ENCODE measurements around the gene POLR2B.
"Not testable (repeated sequence)": the region's sequence is repeated elsewhere in the genome, so short reads cannot be mapped to it uniquely, and the experiment has no call there.

The POLR2B gene

GRCh38 chr4:57023104-57023503, 44.4 kb downstream of the POLR2B start:
- Mint-ChIP-seq H3K4me3 (no peak overlapping the region), H3K27ac (no peak overlapping the region), H3K4me1 (ENCODE audit: low read depth) (peaks cover 3% of the 10 kb centered on the region), H3K27me3 (no peaks in the 10 kb centered on the region), H3K9me3 (ENCODE audit: low read depth) (no peaks in the 10 kb centered on the region), H3K36me3 (peaks cover 6% of the 10 kb centered on the region)

- H3K4me3 Mint-ChIP-seq = no peak overlapping the region
- no peaks in the 10 kb centered on the region for H3K27me3 Mint-ChIP-seq
- H3K36me3 Mint-ChIP-seq = peaks cover 4% of the 10 kb centered on the region
- no peaks in the 10 kb centered on the region for H3K9me3 Mint-ChIP-seq (ENCODE audit: low read depth)
- H3K4me1 Mint-ChIP-seq (ENCODE audit: low read depth) = no peaks in the 10 kb centered on the region
- H3K27ac Mint-ChIP-seq = no peak overlapping the region
Measured at GRCh38 chr4:57034520-57034919, 55.8 kb downstream of the POLR2B start.

GRCh38 chr4:57037982-57038604, 59.4 kb downstream of the POLR2B start:
- Mint-ChIP-seq H3K9me3 (ENCODE audit: low read depth) (no peaks in the 10 kb centered on the region), H3K4me1 (ENCODE audit: low read depth) (no peaks in the 10 kb centered on the region), H3K4me3 (no peak overlapping the region), H3K27ac (no peak overlapping the region), H3K36me3 (no peaks in the 10 kb centered on the region), H3K27me3 (peaks cover 2% of the 10 kb centered on the region)

GRCh38 chr4:57039345-57039744, 60.6 kb downstream of the POLR2B start:
- H3K9me3 Mint-ChIP-seq (ENCODE audit: low read depth) = no peaks in the 10 kb centered on the region
- H3K4me3 Mint-ChIP-seq = no peak overlapping the region
- no peaks in the 10 kb centered on the region for H3K36me3 Mint-ChIP-seq
- no peak overlapping the region for H3K27ac Mint-ChIP-seq
- H3K4me1 Mint-ChIP-seq (ENCODE audit: low read depth) = no peaks in the 10 kb centered on the region
- H3K27me3 Mint-ChIP-seq = peaks cover 2% of the 10 kb centered on the region

GRCh38 chr4:57040510-57040909, 61.8 kb downstream of the POLR2B start:
- Mint-ChIP-seq H3K36me3 (no peaks in the 10 kb centered on the region), H3K9me3 (ENCODE audit: low read depth) (no peaks in the 10 kb centered on the region), H3K4me1 (ENCODE audit: low read depth) (no peaks in the 10 kb centered on the region), H3K27me3 (peaks cover 2% of the 10 kb centered on the region), H3K27ac (no peak overlapping the region), H3K4me3 (no peak overlapping the region)

GRCh38 chr4:57041020-57041419, 62.3 kb downstream of the POLR2B start:
- Mint-ChIP-seq H3K9me3 (ENCODE audit: low read depth) (no peaks in the 10 kb centered on the region), H3K36me3 (no peaks in the 10 kb centered on the region), H3K4me1 (ENCODE audit: low read depth) (no peaks in the 10 kb centered on the region), H3K4me3 (no peak overlapping the region), H3K27me3 (peaks cover 2% of the 10 kb centered on the region), H3K27ac (no peak overlapping the region)

- Mint-ChIP-seq H3K4me3 (no peak overlapping the region), H3K36me3 (no peaks in the 10 kb centered on the region), H3K27ac (no peak overlapping the region), H3K27me3 (peaks cover 6% of the 10 kb centered on the region), H3K9me3 (ENCODE audit: low read depth) (peaks cover 5% of the 10 kb centered on the region), H3K4me1 (ENCODE audit: low read depth) (no peaks in the 10 kb centered on the region)
Measured at GRCh38 chr4:57042711-57043169, 64.0 kb downstream of the POLR2B start.

GRCh38 chr4:57043347-57044251, 64.9 kb downstream of the POLR2B start:
- Mint-ChIP-seq H3K36me3 (no peaks in the 10 kb centered on the region), H3K9me3 (ENCODE audit: low read depth) (peaks cover 5% of the 10 kb centered on the region), H3K27me3 (peaks cover 6% of the 10 kb centered on the region), H3K27ac (no peak overlapping the region), H3K4me3 (no peak overlapping the region), H3K4me1 (ENCODE audit: low read depth) (no peaks in the 10 kb centered on the region)

- H3K27me3 Mint-ChIP-seq = peaks cover 6% of the 10 kb centered on the region
- no peak overlapping the region for H3K4me3 Mint-ChIP-seq
- no peaks in the 10 kb centered on the region for H3K36me3 Mint-ChIP-seq
- H3K9me3 Mint-ChIP-seq (ENCODE audit: low read depth) = peaks cover 5% of the 10 kb centered on the region
- H3K27ac Mint-ChIP-seq = no peak overlapping the region
- no peaks in the 10 kb centered on the region for H3K4me1 Mint-ChIP-seq (ENCODE audit: low read depth)
Measured at GRCh38 chr4:57044279-57044678, 65.6 kb downstream of the POLR2B start.

- Mint-ChIP-seq H3K36me3 (no peaks in the 10 kb centered on the region), H3K27me3 (peaks cover 5% of the 10 kb centered on the region), H3K9me3 (ENCODE audit: low read depth) (peaks cover 5% of the 10 kb centered on the region), H3K4me1 (ENCODE audit: low read depth) (no peaks in the 10 kb centered on the region), H3K27ac (no peak overlapping the region), H3K4me3 (no peak overlapping the region)
Measured at GRCh38 chr4:57044996-57045395, 66.3 kb downstream of the POLR2B start.

- H3K9me3 Mint-ChIP-seq (ENCODE audit: low read depth); H3K4me3 Mint-ChIP-seq; H3K27me3 Mint-ChIP-seq; H3K4me1 Mint-ChIP-seq (ENCODE audit: low read depth); H3K36me3 Mint-ChIP-seq; H3K27ac Mint-ChIP-seq: not testable (repeated sequence)
Measured at GRCh38 chr4:57047046-57047445, 68.3 kb downstream of the POLR2B start.

GRCh38 chr4:57048590-57049304, 70.1 kb downstream of the POLR2B start:
- Mint-ChIP-seq H3K27me3 (peaks cover 8% of the 10 kb centered on the region), H3K9me3 (ENCODE audit: low read depth) (peaks cover 5% of the 10 kb centered on the region), H3K27ac (no peak overlapping the region), H3K36me3 (no peaks in the 10 kb centered on the region), H3K4me1 (ENCODE audit: low read depth) (no peaks in the 10 kb centered on the region), H3K4me3 (no peak overlapping the region)

GRCh38 chr4:57051095-57051494, 72.4 kb downstream of the POLR2B start:
- Mint-ChIP-seq H3K27ac (no peak overlapping the region), H3K36me3 (no peaks in the 10 kb centered on the region), H3K4me3 (no peak overlapping the region)

GRCh38 chr4:57051524-57051923, 72.8 kb downstream of the POLR2B start:
- Mint-ChIP-seq H3K36me3 (no peaks in the 10 kb centered on the region), H3K4me3 (no peak overlapping the region), H3K9me3 (ENCODE audit: low read depth) (peaks cover 5% of the 10 kb centered on the region), H3K27ac (no peak overlapping the region), H3K27me3 (peaks cover 13% of the 10 kb centered on the region), H3K4me1 (ENCODE audit: low read depth) (no peaks in the 10 kb centered on the region)

More at GRCh38 chr4:57051095-57051494, 72.4 kb downstream of the POLR2B start:
- peaks cover 12% of the 10 kb centered on the region for H3K27me3 Mint-ChIP-seq
- H3K4me1 Mint-ChIP-seq (ENCODE audit: low read depth) = no peaks in the 10 kb centered on the region
- peaks cover 5% of the 10 kb centered on the region for H3K9me3 Mint-ChIP-seq (ENCODE audit: low read depth)

- H3K27ac Mint-ChIP-seq = no peak overlapping the region
- no peaks in the 10 kb centered on the region for H3K36me3 Mint-ChIP-seq
Measured at GRCh38 chr4:57053508-57053907, 74.8 kb downstream of the POLR2B start.

More at GRCh38 chr4:57053508-57053907, 74.8 kb downstream of the POLR2B start:
- H3K4me3 Mint-ChIP-seq = no peak overlapping the region
- peaks cover 14% of the 10 kb centered on the region for H3K27me3 Mint-ChIP-seq
- H3K9me3 Mint-ChIP-seq (ENCODE audit: low read depth) = no peaks in the 10 kb centered on the region
- no peaks in the 10 kb centered on the region for H3K4me1 Mint-ChIP-seq (ENCODE audit: low read depth)

Data from activated naive CD8-positive, alpha-beta T cell (primary cell).